Activated gamma-delta T cell treated with Interleukin-2 at 50 U/mL for 16 hours (primary cell): Measurements from ENCODE around the gene TXNDC11.
"Not testable (repeated sequence)": the region's sequence is repeated elsewhere in the genome, so short reads cannot be mapped to it uniquely, and the experiment has no call there.

Source experiments
- DNase-seq: peaks from one replicate; pipeline ENCODE4 v3.0.0-alpha.2; 2020

Gene TXNDC11

GRCh38 chr16:11742536-11743307, at the start of gene TXNDC11:
Gene TXNDC11, minus strand, starts transcription at chr16:11742857. Its CDS starts 127 bp downstream, at chr16:11742730.
- DNase-seq: peak; percentile 99

GRCh38 chr16:11791144-11791828, 48.6 kb upstream of the TXNDC11 start:
- no peak for DNase-seq

- DNase-seq: no peak
These were observed 46.3 kb upstream of the TXNDC11 start for GRCh38 chr16:11788914-11789313.

GRCh38 chr16:11784980-11785599, 42.4 kb upstream of the TXNDC11 start:
- not testable (repeated sequence) for DNase-seq

GRCh38 chr16:11784381-11784780, 41.7 kb upstream of the TXNDC11 start:
- not testable (repeated sequence) for DNase-seq

- no peak for DNase-seq
These were observed 41.3 kb upstream of the TXNDC11 start for GRCh38 chr16:11784038-11784369.

- peak; percentile 26 for DNase-seq
These were observed 40.8 kb upstream of the TXNDC11 start for GRCh38 chr16:11783319-11784037.

- no peak for DNase-seq
These were observed 39.1 kb upstream of the TXNDC11 start for GRCh38 chr16:11781773-11782172.

GRCh38 chr16:11780991-11781680, 38.5 kb upstream of the TXNDC11 start:
- no peak for DNase-seq

- DNase-seq: no peak
These were observed 36.4 kb upstream of the TXNDC11 start for GRCh38 chr16:11779074-11779473.

- no peak for DNase-seq
These were observed 31.5 kb upstream of the TXNDC11 start for GRCh38 chr16:11774065-11774626.

- no peak for DNase-seq
These were observed 26.2 kb upstream of the TXNDC11 start for GRCh38 chr16:11768849-11769248.

- DNase-seq: no peak
These were observed 19.8 kb upstream of the TXNDC11 start for GRCh38 chr16:11762431-11762830.

- no peak for DNase-seq
These were observed 17.3 kb upstream of the TXNDC11 start for GRCh38 chr16:11759997-11760396.

- no peak for DNase-seq
These were observed 16.6 kb upstream of the TXNDC11 start for GRCh38 chr16:11759163-11759834.

GRCh38 chr16:11757671-11758545, 15.3 kb upstream of the TXNDC11 start:
- no peak for DNase-seq

GRCh38 chr16:11756248-11756647, 13.6 kb upstream of the TXNDC11 start:
- no peak for DNase-seq

GRCh38 chr16:11755022-11755760, 12.5 kb upstream of the TXNDC11 start:
- no peak for DNase-seq

GRCh38 chr16:11752856-11753255, 10.2 kb upstream of the TXNDC11 start:
- DNase-seq: no peak

- DNase-seq: no peak
These were observed 7.4 kb upstream of the TXNDC11 start for GRCh38 chr16:11750056-11750455.
